Mesenchymal stem cell (in vitro differentiated cells and primary cell): ENCODE measurements around the gene STK24.

ENCODE experiments used
- DNase-seq: peaks from one replicate; pipeline ENCODE4 v3.0.0-alpha.2; 2013
- H2AFZ ChIP-seq: one replicate; pipeline ENCODE4 v1.6.1; 2013; ENCODE audit warnings: low read depth, mild to moderate bottlenecking, control low read depth, inconsistent platforms, low read length, moderate library complexity
- H2AK5ac ChIP-seq: 2 replicates; pipeline ENCODE4 v1.6.1; 2013; ENCODE audit warnings: low read length, moderate library complexity, mild to moderate bottlenecking, inconsistent platforms; ENCODE audit not compliant: severe bottlenecking
- H2BK120ac ChIP-seq: one replicate; pipeline ENCODE4 v1.6.1; 2013; ENCODE audit warnings: low read depth, mild to moderate bottlenecking, inconsistent platforms, low read length, moderate library complexity
- H2BK12ac ChIP-seq, 2 experiments: one replicate each; pipeline ENCODE4 v1.6.1; 2013; ENCODE audit warnings: inconsistent platforms in 2 of 2, low read length in 2 of 2, mild to moderate bottlenecking in 2 of 2, moderate library complexity in 2 of 2, control low read depth in 1 of 2
- H2BK15ac ChIP-seq: one replicate; pipeline ENCODE4 v1.6.1; 2013; ENCODE audit warnings: mild to moderate bottlenecking, low read depth, inconsistent platforms; ENCODE audit not compliant: poor library complexity, severe bottlenecking
- H2BK5ac ChIP-seq: 2 replicates; pipeline ENCODE4 v1.6.1; 2013; ENCODE audit warnings: low read depth, mild to moderate bottlenecking, low read length, control low read depth, inconsistent platforms; ENCODE audit not compliant: poor library complexity, severe bottlenecking
- H3K14ac ChIP-seq, 2 experiments: one replicate each; pipeline ENCODE4 v1.6.1; 2013; ENCODE audit warnings: inconsistent platforms in 2 of 2, low read length in 2 of 2, control low read depth in 1 of 2, mild to moderate bottlenecking in 1 of 2, moderate library complexity in 1 of 2
- H3K18ac ChIP-seq, 2 experiments: one replicate each; pipeline ENCODE4 v1.6.1; 2013; ENCODE audit warnings: inconsistent platforms in 2 of 2, low read length in 2 of 2, control low read depth in 1 of 2, low read depth in 1 of 2, mild to moderate bottlenecking in 1 of 2
- H3K23ac ChIP-seq, 2 experiments: one replicate each; pipeline ENCODE4 v1.6.1; 2013; ENCODE audit warnings: inconsistent platforms in 2 of 2, low read length in 2 of 2, mild to moderate bottlenecking in 2 of 2, moderate library complexity in 2 of 2, control low read depth in 1 of 2
- H3K27ac ChIP-seq: 2 replicates; pipeline ENCODE4 v1.5.1; 2013; ENCODE audit warnings: mild to moderate bottlenecking, moderate library complexity, low read length, control low read depth, inconsistent platforms; ENCODE audit not compliant: poor library complexity, severe bottlenecking
- H3K27me3 ChIP-seq, 2 experiments: 2 replicates each; pipeline versions ENCODE4 v1.6.1 to v1.7.0; 2013; ENCODE audit warnings: low read length in 2 of 2, mild to moderate bottlenecking in 2 of 2, moderate library complexity in 2 of 2, control low read depth in 1 of 2, inconsistent platforms in 1 of 2; ENCODE audit not compliant: control insufficient read depth in 1 of 2, insufficient read depth in 1 of 2
- H3K36me3 ChIP-seq, 2 experiments: 2 replicates each; pipeline versions ENCODE4 v1.6.1 to v1.7.0; 2013; ENCODE audit warnings: low read length in 2 of 2, control low read depth in 1 of 2, inconsistent platforms in 1 of 2, low read depth in 1 of 2, mild to moderate bottlenecking in 1 of 2; ENCODE audit not compliant: insufficient read depth in 2 of 2, control insufficient read depth in 1 of 2
- H3K4ac ChIP-seq, 2 experiments: one replicate each; pipeline ENCODE4 v1.6.1; 2013; ENCODE audit warnings: inconsistent platforms in 2 of 2, low read length in 2 of 2, mild to moderate bottlenecking in 2 of 2, moderate library complexity in 2 of 2, control low read depth in 1 of 2, low read depth in 1 of 2
- H3K4me1 ChIP-seq: 2 replicates; pipeline ENCODE4 v1.6.1; 2013; ENCODE audit warnings: low read depth, low read length, control low read depth; ENCODE audit not compliant: control insufficient read depth, insufficient read depth
- H3K4me2 ChIP-seq: 2 replicates; pipeline ENCODE4 v1.6.1; 2013; ENCODE audit warnings: low read length, mild to moderate bottlenecking, inconsistent platforms; ENCODE audit not compliant: poor library complexity, severe bottlenecking
- H3K4me3 ChIP-seq, 2 experiments: 2 replicates each; pipeline versions ENCODE4 v1.5.1 to v1.7.0; 2013; ENCODE audit warnings: low read length in 2 of 2, mild to moderate bottlenecking in 2 of 2, control low read depth in 1 of 2, low read depth in 1 of 2; ENCODE audit not compliant: insufficient read depth in 1 of 2
- H3K79me1 ChIP-seq: replicated peaks from 2 replicates; pipeline ENCODE4 v1.6.1; 2013; ENCODE audit warnings: mild to moderate bottlenecking, control low read depth, low read length, inconsistent platforms; ENCODE audit not compliant: poor library complexity, severe bottlenecking
- H3K9ac ChIP-seq: 2 replicates; pipeline ENCODE4 v1.7.0; 2013; ENCODE audit warnings: mild to moderate bottlenecking, low read length, moderate library complexity
- H3K9me3 ChIP-seq: 2 replicates; pipeline ENCODE4 v1.7.0; 2013; ENCODE audit warnings: mild to moderate bottlenecking, low read length; ENCODE audit not compliant: control insufficient read depth
- H4K8ac ChIP-seq: one replicate; pipeline ENCODE4 v1.6.1; 2013; ENCODE audit warnings: inconsistent platforms, mild to moderate bottlenecking, low read length, moderate library complexity
- H4K91ac ChIP-seq: one replicate; pipeline ENCODE4 v1.6.1; 2013; ENCODE audit warnings: mild to moderate bottlenecking, low read length, inconsistent platforms
- WGBS: methylation state at CpG from one replicate; pipeline ENCODE4 v1.1.7; 2013; ENCODE audit warnings: mixed read lengths; 5-methylcytosine and 5-hydroxymethylcytosine counted together

The STK24 gene

DNA sequence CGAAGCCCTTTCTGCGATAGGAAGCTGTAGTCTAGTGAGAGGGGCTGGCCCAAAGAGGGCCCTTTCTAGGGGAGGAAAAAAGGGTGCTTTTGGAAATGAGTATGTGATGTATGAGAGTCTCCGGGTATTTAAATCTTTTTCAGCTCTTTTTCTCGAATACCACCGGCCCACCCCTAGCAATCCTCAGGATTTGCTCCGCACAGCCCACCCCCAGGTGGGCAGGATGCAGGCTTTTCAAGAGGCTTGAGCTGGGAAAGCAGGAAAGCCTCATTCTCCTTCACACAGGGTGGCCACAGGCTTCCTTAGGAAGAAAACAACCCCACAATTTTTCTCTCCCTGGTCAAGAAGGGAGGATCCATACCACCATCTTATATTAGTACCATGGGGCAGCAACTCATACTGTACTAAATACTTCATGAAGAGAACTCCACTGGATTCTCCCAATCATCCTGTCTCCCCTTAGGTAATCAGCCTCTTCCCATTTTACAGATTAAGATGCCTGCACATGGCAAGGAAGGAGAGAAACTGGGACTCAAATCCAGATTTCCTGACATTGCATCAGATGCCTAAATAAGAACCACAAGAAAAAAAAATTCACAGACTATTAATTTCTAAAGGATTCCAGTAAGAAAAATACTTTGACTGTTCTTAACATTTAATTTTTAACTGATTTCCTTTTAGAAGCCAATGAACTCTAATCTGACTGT is 84.4 kb downstream of the STK24 start:
- Histone ChIP-seq H3K27ac (no peak overlapping the region), H4K91ac (no peak overlapping the region), H4K8ac (no peak overlapping the region), H3K18ac (no peak overlapping the region), H3K4ac (no peak overlapping the region), H2AFZ (no peak overlapping the region), H2BK5ac (no peak overlapping the region), H2BK12ac (no peak overlapping the region), H2BK120ac (no peak overlapping the region), H2BK15ac (no peak overlapping the region), H3K27me3 (no peaks in the 10 kb centered on the region), H3K4me3 (no peak overlapping the region), H3K4me2 (no peak overlapping the region), H3K36me3 (peaks cover 3% of the 10 kb centered on the region in 2 experiments), H3K4me1 (peaks cover 12% of the 10 kb centered on the region), H3K79me1 (peaks cover 49% of the 10 kb centered on the region), H3K23ac (no peak overlapping the region), H3K9ac (peak overlapping the region; percentile 7), H3K14ac (no peak overlapping the region), H2AK5ac (no peak overlapping the region), H3K9me3 (no peaks in the 10 kb centered on the region)
- DNase-seq = no peak
- 70% methylated on average over 6 of the region's 6 CpGs for WGBS

DNA sequence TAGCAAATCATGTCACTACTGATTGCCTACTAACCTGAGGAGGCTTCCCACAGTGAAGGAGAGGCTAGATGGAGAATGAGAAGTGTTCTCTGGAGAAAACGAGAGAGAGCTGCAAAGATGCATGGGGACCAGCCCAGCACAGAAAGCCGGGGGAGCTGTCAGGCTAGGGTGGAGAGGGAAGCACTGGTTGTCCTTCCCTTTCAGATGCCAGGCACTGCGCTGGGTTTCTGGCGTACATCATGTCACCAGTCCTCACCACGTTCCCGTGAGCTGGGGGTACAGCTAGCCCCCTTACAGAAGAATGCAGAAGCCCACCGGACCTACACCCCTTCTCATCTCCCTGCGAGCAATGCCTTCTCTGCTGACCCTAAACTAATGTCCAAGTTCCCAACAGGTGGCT is 86.0 kb downstream of the STK24 start:
- Histone ChIP-seq H3K18ac (no peak overlapping the region), H3K23ac (no peak overlapping the region), H4K91ac (no peak overlapping the region), H2BK15ac (no peak overlapping the region), H3K14ac (no peak overlapping the region), H3K4me1 (peaks cover 9% of the 10 kb centered on the region), H2AFZ (no peak overlapping the region), H3K27ac (no peak overlapping the region), H3K4me2 (no peak overlapping the region), H3K4ac (no peak overlapping the region), H4K8ac (no peak overlapping the region), H2BK120ac (peak overlapping the region; percentile 7), H3K9ac (no peak overlapping the region), H3K27me3 (no peaks in the 10 kb centered on the region), H3K79me1 (peaks cover 36% of the 10 kb centered on the region), H3K4me3 (no peak overlapping the region), H2BK12ac (no peak overlapping the region), H2BK5ac (no peak overlapping the region), H3K36me3 (peaks cover 3% of the 10 kb centered on the region in 2 experiments), H2AK5ac (no peak overlapping the region), H3K9me3 (no peaks in the 10 kb centered on the region)
- no peak for DNase-seq
- 95% methylated on average over 7 of the region's 8 CpGs for WGBS

GRCh38 chr13:98490195-98490836 is 86.6 kb downstream of the STK24 start:
- Histone ChIP-seq H3K27me3 (no peaks in the 10 kb centered on the region), H3K9ac (no peak overlapping the region), H2BK120ac (no peak overlapping the region), H3K4me3 (no peak overlapping the region), H2BK15ac (no peak overlapping the region), H3K18ac (no peak overlapping the region), H3K27ac (no peak overlapping the region), H4K8ac (no peak overlapping the region), H3K4me1 (peaks cover 11% of the 10 kb centered on the region), H3K4ac (no peak overlapping the region), H3K4me2 (no peak overlapping the region), H4K91ac (no peak overlapping the region), H2AK5ac (no peak overlapping the region), H3K14ac (no peak overlapping the region), H2AFZ (no peak overlapping the region), H3K9me3 (no peaks in the 10 kb centered on the region), H3K36me3 (peaks cover 3% of the 10 kb centered on the region in 2 experiments), H3K23ac (no peak overlapping the region), H3K79me1 (peaks cover 37% of the 10 kb centered on the region), H2BK12ac (no peak overlapping the region), H2BK5ac (no peak overlapping the region)
- 93% methylated on average over 8 of the region's 9 CpGs for WGBS
- DNase-seq = no peak

GRCh38 chr13:98489446-98490194 is 87.3 kb downstream of the STK24 start:
- no peak overlapping the region for H3K9ac ChIP-seq
- H3K36me3 ChIP-seq = peaks cover under 1 to 3% of the 10 kb centered on the region in 2 experiments
- H3K4me3 ChIP-seq = no peak overlapping the region
- peak overlapping the region in 1 of 2 experiments; percentile 14 for H3K23ac ChIP-seq
- H3K4ac ChIP-seq = no peak overlapping the region
- H4K91ac ChIP-seq = no peak overlapping the region
- H3K4me1 ChIP-seq = peaks cover 13% of the 10 kb centered on the region
- H3K9me3 ChIP-seq = no peaks in the 10 kb centered on the region
- H3K4me2 ChIP-seq = no peak overlapping the region
- no peak overlapping the region for H2AK5ac ChIP-seq
- no peak overlapping the region for H2AFZ ChIP-seq
- 96% methylated on average over 7 of the region's 8 CpGs for WGBS
- DNase-seq = no peak
- H3K27me3 ChIP-seq = no peaks in the 10 kb centered on the region
- peak overlapping the region in 1 of 2 experiments; percentile 47 for H2BK12ac ChIP-seq
- H3K27ac ChIP-seq = no peak overlapping the region
- no peak overlapping the region for H2BK120ac ChIP-seq
- no peak overlapping the region for H3K14ac ChIP-seq
- peak overlapping the region; percentile 38 for H4K8ac ChIP-seq
- peaks cover 34% of the 10 kb centered on the region for H3K79me1 ChIP-seq
- H3K18ac ChIP-seq = peak overlapping the region in 1 of 2 experiments; percentile 32
- H2BK5ac ChIP-seq = no peak overlapping the region
- H2BK15ac ChIP-seq = no peak overlapping the region
